H1 (cell line): ENCODE data around the gene FOSB. TPM values are rescaled to one million over a fixed set of nuclear protein-coding genes. Genes with fewer than 3 reads are reported as not detected.

Source experiments
- PHF8 ChIP-seq: fragments of 200-600 bp; sonication (generic); conservative IDR thresholded peaks from 2 replicates; pipeline ENCODE4 v1.7.1; 2012; ENCODE audit warnings: low read depth, mild to moderate bottlenecking, inconsistent platforms, low read length, moderate library complexity
- RAD21 ChIP-seq, 2 experiments: IDR thresholded peaks in 1 of 2; conservative IDR thresholded peaks in 1 of 2; 2 replicates each; pipeline ENCODE4 v1.6.1; 2011; ENCODE audit warnings: low read depth in 2 of 2, low read length in 2 of 2, improper control_type of control experiment in 1 of 2, inconsistent platforms in 1 of 2, mild to moderate bottlenecking in 1 of 2, moderate library complexity in 1 of 2
- polyA plus RNA-seq, 7 experiments: library from polyadenylated mRNA; depleted of rRNA in 3 of 7; stranded (reverse) in 5 of 7; unstranded in 2 of 7; fragments of >200 nt in 5 of 7; fragments of 200-250 nt in 2 of 7; gene quantifications; 1 replicate in 5 of 7; 2 replicates in 1 of 7; 4 replicates in 1 of 7; pipeline versions ENCODE4 v1.2.1 to v1.2.3, GENCODE V29; 2011 to 2013; ENCODE audit warnings: missing spikeins in 2 of 7, mixed read lengths in 2 of 7
- total RNA-seq: library from RNA; stranded (reverse); fragmentation: NEBNext Ultra II Directional; extraction: Animal tissue kit (Norgen Biotek cat#: 25700); gene quantifications from 2 replicates; pipeline ENCODE4 v1.2.1, GENCODE V29; 2021
- TF ChIP-seq, protein P1 (sequence below): fragments of 300-600 bp; sonication (generic); IDR thresholded peaks from 2 replicates; pipeline ENCODE4 v1.7.1; 2012; ENCODE audit warnings: low read length, moderate library complexity, mild to moderate bottlenecking, inconsistent platforms; ENCODE audit not compliant: insufficient replicate concordance
- TF ChIP-seq, protein P2 (sequence below): IDR thresholded peaks from 2 replicates; pipeline ENCODE4 v1.6.1; 2012; ENCODE audit warnings: low read length, inconsistent platforms
- TF ChIP-seq, protein P3 (sequence below): IDR thresholded peaks from 2 replicates; pipeline ENCODE4 v1.6.1; 2011; ENCODE audit warnings: low read depth, mild to moderate bottlenecking, low read length; ENCODE audit not compliant: insufficient read depth
- TF ChIP-seq, protein P4 (sequence below): IDR thresholded peaks from 2 replicates; pipeline ENCODE4 v1.6.1; 2012; ENCODE audit warnings: inconsistent platforms

The FOSB gene
- total and polyA plus RNA-seq, 2 of the 8 experiments (the other 6 are each of a cell fraction or from before 2014, with no cell fraction given) = 0.44 to 2.7 TPM

DNA sequence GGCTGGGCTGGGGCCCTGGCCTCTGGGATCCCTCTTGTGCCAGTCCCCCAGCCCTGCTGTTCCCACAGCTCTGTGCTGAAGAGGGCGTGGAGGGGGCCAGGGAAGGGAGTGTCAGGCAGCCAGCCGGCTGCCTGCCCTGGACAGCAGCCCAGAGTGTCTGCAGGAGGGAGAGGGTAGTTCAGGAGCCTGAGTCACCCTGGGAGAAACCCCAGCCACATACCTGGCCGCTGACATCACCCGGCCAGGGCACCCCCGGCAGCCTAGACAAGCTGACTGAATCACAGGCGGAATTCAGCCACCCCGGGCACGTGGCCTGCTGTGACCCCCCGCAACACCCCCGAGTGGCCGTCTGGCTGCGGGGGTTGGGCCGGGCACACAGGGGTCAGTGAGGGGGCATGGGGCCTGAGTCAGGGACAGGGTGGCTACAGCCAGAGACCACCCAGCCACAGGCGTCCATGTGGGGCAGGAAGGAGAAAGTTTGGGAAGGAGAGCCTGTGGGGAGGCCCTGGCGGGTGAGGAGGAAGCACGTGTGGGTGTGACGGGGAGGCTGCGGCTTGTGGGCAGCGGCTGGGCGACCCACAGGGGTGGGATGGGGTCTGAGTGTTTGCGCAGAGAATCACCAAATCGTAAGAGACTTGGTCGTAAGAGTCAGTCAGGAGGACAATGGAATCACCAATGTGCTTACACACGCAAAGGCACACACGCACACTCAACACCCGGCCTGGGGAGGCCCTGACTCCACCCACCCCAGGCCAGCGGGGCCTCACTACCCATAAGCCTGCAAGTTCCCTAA, 11.9 kb upstream of the FOSB start (continued):
- TF ChIP-seq, protein P1, sequence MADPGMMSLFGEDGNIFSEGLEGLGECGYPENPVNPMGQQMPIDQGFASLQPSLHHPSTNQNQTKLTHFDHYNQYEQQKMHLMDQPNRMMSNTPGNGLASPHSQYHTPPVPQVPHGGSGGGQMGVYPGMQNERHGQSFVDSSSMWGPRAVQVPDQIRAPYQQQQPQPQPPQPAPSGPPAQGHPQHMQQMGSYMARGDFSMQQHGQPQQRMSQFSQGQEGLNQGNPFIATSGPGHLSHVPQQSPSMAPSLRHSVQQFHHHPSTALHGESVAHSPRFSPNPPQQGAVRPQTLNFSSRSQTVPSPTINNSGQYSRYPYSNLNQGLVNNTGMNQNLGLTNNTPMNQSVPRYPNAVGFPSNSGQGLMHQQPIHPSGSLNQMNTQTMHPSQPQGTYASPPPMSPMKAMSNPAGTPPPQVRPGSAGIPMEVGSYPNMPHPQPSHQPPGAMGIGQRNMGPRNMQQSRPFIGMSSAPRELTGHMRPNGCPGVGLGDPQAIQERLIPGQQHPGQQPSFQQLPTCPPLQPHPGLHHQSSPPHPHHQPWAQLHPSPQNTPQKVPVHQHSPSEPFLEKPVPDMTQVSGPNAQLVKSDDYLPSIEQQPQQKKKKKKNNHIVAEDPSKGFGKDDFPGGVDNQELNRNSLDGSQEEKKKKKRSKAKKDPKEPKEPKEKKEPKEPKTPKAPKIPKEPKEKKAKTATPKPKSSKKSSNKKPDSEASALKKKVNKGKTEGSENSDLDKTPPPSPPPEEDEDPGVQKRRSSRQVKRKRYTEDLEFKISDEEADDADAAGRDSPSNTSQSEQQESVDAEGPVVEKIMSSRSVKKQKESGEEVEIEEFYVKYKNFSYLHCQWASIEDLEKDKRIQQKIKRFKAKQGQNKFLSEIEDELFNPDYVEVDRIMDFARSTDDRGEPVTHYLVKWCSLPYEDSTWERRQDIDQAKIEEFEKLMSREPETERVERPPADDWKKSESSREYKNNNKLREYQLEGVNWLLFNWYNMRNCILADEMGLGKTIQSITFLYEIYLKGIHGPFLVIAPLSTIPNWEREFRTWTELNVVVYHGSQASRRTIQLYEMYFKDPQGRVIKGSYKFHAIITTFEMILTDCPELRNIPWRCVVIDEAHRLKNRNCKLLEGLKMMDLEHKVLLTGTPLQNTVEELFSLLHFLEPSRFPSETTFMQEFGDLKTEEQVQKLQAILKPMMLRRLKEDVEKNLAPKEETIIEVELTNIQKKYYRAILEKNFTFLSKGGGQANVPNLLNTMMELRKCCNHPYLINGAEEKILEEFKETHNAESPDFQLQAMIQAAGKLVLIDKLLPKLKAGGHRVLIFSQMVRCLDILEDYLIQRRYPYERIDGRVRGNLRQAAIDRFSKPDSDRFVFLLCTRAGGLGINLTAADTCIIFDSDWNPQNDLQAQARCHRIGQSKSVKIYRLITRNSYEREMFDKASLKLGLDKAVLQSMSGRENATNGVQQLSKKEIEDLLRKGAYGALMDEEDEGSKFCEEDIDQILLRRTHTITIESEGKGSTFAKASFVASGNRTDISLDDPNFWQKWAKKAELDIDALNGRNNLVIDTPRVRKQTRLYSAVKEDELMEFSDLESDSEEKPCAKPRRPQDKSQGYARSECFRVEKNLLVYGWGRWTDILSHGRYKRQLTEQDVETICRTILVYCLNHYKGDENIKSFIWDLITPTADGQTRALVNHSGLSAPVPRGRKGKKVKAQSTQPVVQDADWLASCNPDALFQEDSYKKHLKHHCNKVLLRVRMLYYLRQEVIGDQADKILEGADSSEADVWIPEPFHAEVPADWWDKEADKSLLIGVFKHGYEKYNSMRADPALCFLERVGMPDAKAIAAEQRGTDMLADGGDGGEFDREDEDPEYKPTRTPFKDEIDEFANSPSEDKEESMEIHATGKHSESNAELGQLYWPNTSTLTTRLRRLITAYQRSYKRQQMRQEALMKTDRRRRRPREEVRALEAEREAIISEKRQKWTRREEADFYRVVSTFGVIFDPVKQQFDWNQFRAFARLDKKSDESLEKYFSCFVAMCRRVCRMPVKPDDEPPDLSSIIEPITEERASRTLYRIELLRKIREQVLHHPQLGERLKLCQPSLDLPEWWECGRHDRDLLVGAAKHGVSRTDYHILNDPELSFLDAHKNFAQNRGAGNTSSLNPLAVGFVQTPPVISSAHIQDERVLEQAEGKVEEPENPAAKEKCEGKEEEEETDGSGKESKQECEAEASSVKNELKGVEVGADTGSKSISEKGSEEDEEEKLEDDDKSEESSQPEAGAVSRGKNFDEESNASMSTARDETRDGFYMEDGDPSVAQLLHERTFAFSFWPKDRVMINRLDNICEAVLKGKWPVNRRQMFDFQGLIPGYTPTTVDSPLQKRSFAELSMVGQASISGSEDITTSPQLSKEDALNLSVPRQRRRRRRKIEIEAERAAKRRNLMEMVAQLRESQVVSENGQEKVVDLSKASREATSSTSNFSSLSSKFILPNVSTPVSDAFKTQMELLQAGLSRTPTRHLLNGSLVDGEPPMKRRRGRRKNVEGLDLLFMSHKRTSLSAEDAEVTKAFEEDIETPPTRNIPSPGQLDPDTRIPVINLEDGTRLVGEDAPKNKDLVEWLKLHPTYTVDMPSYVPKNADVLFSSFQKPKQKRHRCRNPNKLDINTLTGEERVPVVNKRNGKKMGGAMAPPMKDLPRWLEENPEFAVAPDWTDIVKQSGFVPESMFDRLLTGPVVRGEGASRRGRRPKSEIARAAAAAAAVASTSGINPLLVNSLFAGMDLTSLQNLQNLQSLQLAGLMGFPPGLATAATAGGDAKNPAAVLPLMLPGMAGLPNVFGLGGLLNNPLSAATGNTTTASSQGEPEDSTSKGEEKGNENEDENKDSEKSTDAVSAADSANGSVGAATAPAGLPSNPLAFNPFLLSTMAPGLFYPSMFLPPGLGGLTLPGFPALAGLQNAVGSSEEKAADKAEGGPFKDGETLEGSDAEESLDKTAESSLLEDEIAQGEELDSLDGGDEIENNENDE = no peak
- TF ChIP-seq PHF8 = no peak
- TF ChIP-seq, protein P2, sequence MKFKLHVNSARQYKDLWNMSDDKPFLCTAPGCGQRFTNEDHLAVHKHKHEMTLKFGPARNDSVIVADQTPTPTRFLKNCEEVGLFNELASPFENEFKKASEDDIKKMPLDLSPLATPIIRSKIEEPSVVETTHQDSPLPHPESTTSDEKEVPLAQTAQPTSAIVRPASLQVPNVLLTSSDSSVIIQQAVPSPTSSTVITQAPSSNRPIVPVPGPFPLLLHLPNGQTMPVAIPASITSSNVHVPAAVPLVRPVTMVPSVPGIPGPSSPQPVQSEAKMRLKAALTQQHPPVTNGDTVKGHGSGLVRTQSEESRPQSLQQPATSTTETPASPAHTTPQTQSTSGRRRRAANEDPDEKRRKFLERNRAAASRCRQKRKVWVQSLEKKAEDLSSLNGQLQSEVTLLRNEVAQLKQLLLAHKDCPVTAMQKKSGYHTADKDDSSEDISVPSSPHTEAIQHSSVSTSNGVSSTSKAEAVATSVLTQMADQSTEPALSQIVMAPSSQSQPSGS = peak; percentile 94
- TF ChIP-seq, protein P3, sequence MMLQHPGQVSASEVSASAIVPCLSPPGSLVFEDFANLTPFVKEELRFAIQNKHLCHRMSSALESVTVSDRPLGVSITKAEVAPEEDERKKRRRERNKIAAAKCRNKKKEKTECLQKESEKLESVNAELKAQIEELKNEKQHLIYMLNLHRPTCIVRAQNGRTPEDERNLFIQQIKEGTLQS = peak; percentile 76
- TF ChIP-seq RAD21 (IDR thresholded peaks at IDR 0.05 in 1 of 2, conservative IDR thresholded peaks at IDR 0.05 in 1 of 2; ENCODE audit: low read depth in 2 of 2, low read length in 2 of 2) = peak in 1 of 2 experiments; percentile 13; a peak in 1 of 4 replicates
- TF ChIP-seq, protein P4, sequence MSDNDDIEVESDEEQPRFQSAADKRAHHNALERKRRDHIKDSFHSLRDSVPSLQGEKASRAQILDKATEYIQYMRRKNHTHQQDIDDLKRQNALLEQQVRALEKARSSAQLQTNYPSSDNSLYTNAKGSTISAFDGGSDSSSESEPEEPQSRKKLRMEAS = peak; percentile 86
